ENCODE data around the gene ST6GAL1.

Gene ST6GAL1

DNA sequence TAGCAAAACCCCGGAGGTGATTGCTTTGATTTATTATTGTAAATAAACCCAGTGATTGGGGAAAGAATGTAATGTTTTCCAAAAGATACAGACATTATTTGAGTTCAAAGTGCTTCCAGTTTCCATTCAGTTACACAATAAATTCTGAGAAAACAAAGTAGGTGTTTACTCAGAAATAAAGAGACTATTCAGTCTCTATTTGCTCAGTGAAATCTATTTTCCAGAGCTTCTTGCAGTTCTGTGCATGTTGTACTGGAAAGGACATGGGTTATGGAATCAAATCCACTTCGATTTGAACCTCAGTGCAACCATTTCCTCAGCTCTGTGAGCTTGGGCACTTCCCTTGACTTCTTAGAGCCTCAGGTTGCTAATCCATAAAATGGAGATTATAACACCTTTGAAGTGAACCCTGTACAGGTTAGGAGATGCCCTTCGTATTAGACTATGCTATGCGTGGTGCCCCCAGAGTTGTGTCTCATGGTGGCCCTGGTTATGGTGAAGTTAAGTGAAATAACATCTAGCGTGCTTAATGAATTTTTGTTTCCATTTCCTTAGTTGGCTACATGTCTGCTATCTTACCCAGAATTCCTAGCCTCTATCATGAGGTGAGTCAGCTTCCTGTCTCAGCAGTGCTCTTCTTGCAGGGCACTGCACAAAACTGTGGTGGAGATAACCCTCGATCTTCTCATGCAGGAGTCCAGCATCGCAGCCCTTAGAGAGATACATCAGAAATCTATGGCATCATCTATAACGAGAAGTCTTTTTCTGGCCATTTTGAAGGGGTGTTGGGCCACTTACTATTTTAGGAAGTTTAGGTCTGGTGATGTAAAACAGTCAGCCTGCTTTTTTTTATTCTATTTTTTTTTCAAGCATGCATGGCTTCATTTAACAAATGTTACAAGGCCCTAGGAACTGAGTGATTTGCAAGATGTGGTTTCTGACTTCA lies 111.3 kb downstream of the ST6GAL1 start:
- Histone ChIP-seq H3K27ac (ENCODE audit: low read length) (no peak overlapping the region), H2AFZ (ENCODE audit: low read depth, low read length) (no peak overlapping the region; the same call in 1 of the 2 replicates), H3K27me3 (ENCODE audit: insufficient read depth, low read length, poor library complexity) (no peaks in the 10 kb centered on the region), H3K9me3 (ENCODE audit: insufficient read depth, low read length, severe bottlenecking) (no peaks in the 10 kb centered on the region), H3K79me2 (ENCODE audit: insufficient read depth, low read length) (no peaks in the 10 kb centered on the region), H3K36me3 (ENCODE audit: insufficient read depth, low read length) (no peaks in the 10 kb centered on the region), H3K4me2 (ENCODE audit: insufficient read depth, low read length) (no peak overlapping the region), H4K20me1 (ENCODE audit: insufficient read depth, low read length) (no peaks in the 10 kb centered on the region), H3K4me3 (ENCODE audit: low read depth in 1 of 2, low read length in 2 of 2) (no peak overlapping the region), H3K9ac (ENCODE audit: low read depth, low read length) (no peak overlapping the region), H3K4me1 (ENCODE audit: insufficient read depth, low read length) (peaks cover 6% of the 10 kb centered on the region; the same call in 1 of the 2 replicates)
- TF ChIP-seq, protein P1, sequence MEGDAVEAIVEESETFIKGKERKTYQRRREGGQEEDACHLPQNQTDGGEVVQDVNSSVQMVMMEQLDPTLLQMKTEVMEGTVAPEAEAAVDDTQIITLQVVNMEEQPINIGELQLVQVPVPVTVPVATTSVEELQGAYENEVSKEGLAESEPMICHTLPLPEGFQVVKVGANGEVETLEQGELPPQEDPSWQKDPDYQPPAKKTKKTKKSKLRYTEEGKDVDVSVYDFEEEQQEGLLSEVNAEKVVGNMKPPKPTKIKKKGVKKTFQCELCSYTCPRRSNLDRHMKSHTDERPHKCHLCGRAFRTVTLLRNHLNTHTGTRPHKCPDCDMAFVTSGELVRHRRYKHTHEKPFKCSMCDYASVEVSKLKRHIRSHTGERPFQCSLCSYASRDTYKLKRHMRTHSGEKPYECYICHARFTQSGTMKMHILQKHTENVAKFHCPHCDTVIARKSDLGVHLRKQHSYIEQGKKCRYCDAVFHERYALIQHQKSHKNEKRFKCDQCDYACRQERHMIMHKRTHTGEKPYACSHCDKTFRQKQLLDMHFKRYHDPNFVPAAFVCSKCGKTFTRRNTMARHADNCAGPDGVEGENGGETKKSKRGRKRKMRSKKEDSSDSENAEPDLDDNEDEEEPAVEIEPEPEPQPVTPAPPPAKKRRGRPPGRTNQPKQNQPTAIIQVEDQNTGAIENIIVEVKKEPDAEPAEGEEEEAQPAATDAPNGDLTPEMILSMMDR (IDR thresholded peaks at IDR 0.05; ENCODE audit: borderline replicate concordance, extremely low read depth, low read length, poor library complexity, severe bottlenecking) = no peak
- no peak for TF ChIP-seq EZH2 (IDR thresholded peaks at IDR 0.05; ENCODE audit: borderline replicate concordance, low read depth, low read length, severe bottlenecking)
- peak; percentile 77 for ATAC-seq (ENCODE audit: insufficient read depth, low read depth)
- DNase-seq = peak; percentile 6

GRCh38 chr3:187042346-187042745 lies 112.0 kb downstream of the ST6GAL1 start:
- Histone ChIP-seq H3K4me1 (ENCODE audit: insufficient read depth, low read length) (peaks cover 6% of the 10 kb centered on the region; the same call in 1 of the 2 replicates), H3K27ac (ENCODE audit: low read length) (no peak overlapping the region), H3K27me3 (ENCODE audit: insufficient read depth, low read length, poor library complexity) (no peaks in the 10 kb centered on the region), H3K79me2 (ENCODE audit: insufficient read depth, low read length) (no peaks in the 10 kb centered on the region), H3K4me2 (ENCODE audit: insufficient read depth, low read length) (no peak overlapping the region), H2AFZ (ENCODE audit: low read depth, low read length) (no peak overlapping the region), H3K9ac (ENCODE audit: low read depth, low read length) (no peak overlapping the region), H4K20me1 (ENCODE audit: insufficient read depth, low read length) (no peaks in the 10 kb centered on the region), H3K36me3 (ENCODE audit: insufficient read depth, low read length) (no peaks in the 10 kb centered on the region), H3K9me3 (ENCODE audit: insufficient read depth, low read length, severe bottlenecking) (no peaks in the 10 kb centered on the region), H3K4me3 (ENCODE audit: low read depth in 1 of 2, low read length in 2 of 2) (no peak overlapping the region)
- TF ChIP-seq EZH2 (IDR thresholded peaks at IDR 0.05; ENCODE audit: borderline replicate concordance, low read depth, low read length, severe bottlenecking) = no peak
- TF ChIP-seq, protein P1 (IDR thresholded peaks at IDR 0.05; ENCODE audit: borderline replicate concordance, extremely low read depth, low read length, poor library complexity, severe bottlenecking) = no peak
- no peak for ATAC-seq (ENCODE audit: insufficient read depth, low read depth)
- no peak for DNase-seq

GRCh38 chr3:187042874-187043458 lies 112.6 kb downstream of the ST6GAL1 start:
- H2AFZ ChIP-seq (ENCODE audit: low read depth, low read length) = no peak overlapping the region
- no peak overlapping the region for H3K4me2 ChIP-seq (ENCODE audit: insufficient read depth, low read length)
- H3K4me3 ChIP-seq (ENCODE audit: low read depth in 1 of 2, low read length in 2 of 2) = no peak overlapping the region
- ATAC-seq (ENCODE audit: insufficient read depth, low read depth) (no peak), DNase-seq (no peak)
- H3K36me3 ChIP-seq (ENCODE audit: insufficient read depth, low read length) = no peaks in the 10 kb centered on the region
- H3K27me3 ChIP-seq (ENCODE audit: insufficient read depth, low read length, poor library complexity) = no peaks in the 10 kb centered on the region
- H3K4me1 ChIP-seq (ENCODE audit: insufficient read depth, low read length) = peaks cover 6% of the 10 kb centered on the region; the same call in 1 of the 2 replicates
- H3K79me2 ChIP-seq (ENCODE audit: insufficient read depth, low read length) = no peaks in the 10 kb centered on the region
- no peak overlapping the region for H3K27ac ChIP-seq (ENCODE audit: low read length)
- H4K20me1 ChIP-seq (ENCODE audit: insufficient read depth, low read length) = no peaks in the 10 kb centered on the region
- H3K9ac ChIP-seq (ENCODE audit: low read depth, low read length) = no peak overlapping the region
- TF ChIP-seq, protein P1 (IDR thresholded peaks at IDR 0.05; ENCODE audit: borderline replicate concordance, extremely low read depth, low read length, poor library complexity, severe bottlenecking) = no peak
- TF ChIP-seq EZH2 (IDR thresholded peaks at IDR 0.05; ENCODE audit: borderline replicate concordance, low read depth, low read length, severe bottlenecking) = no peak
- no peaks in the 10 kb centered on the region for H3K9me3 ChIP-seq (ENCODE audit: insufficient read depth, low read length, severe bottlenecking)

Measured in DND-41 (cell line).